Loucy (cell line): ENCODE data around the gene CAPN10.

Source experiments
- CTCF ChIP-seq: fragments of 200-600 bp; sonication (generic); conservative IDR thresholded peaks from 2 replicates; pipeline ENCODE4 v1.5.1; 2014; ENCODE audit warnings: mild to moderate bottlenecking, antibody characterized with exemption, low read length
- EZH2phosphoT487 ChIP-seq: fragments of 200-600 bp; IDR thresholded peaks from 2 replicates; pipeline ENCODE4 v1.6.1; 2018; ENCODE audit warnings: antibody characterized with exemption, mild to moderate bottlenecking, moderate library complexity, borderline replicate concordance

- TF ChIP-seq CTCF, result no peak
- TF ChIP-seq EZH2phosphoT487, result no peak
These were observed 54.4 kb downstream of the CAPN10 start for GRCh38 chr2:240640939-240641338.
